GM21390 (cell line): ENCODE results near the gene GNL2.

ENCODE experiments used
- ATAC-seq: cut with Tn5 transposase; IDR thresholded peaks from one replicate; pipeline ENCODE4 v1.9.1; 2021; ENCODE audit not compliant: unreplicated experiment

GNL2 gene

DNA sequence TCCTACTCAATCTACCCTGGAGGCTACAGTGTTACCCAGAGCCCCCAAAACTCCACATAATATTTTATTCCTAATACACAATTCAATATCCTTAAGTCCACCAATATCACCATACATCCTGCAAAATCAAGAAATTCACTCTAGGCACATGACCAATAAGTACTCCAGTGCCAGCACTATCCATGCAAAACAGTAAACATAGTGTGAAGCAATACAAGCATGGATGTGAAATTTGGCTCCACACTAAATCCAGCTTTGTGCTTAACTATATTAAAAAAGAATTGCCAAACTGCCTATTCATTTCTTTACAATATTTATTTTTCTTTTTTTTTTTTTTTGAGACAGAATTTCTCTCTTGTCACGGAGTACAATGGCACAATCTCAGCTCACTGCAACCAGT is 78.2 kb downstream of the GNL2 start:
- ATAC-seq, result no peak
